ENCODE measurements around the gene MAP3K12. TPM values are rescaled to one million over a fixed set of nuclear protein-coding genes. Genes with fewer than 3 reads are reported as not detected.

The MAP3K12 gene
- polyA plus RNA-seq, 1 donor from 2014 or later, result 82.0 TPM

DNA sequence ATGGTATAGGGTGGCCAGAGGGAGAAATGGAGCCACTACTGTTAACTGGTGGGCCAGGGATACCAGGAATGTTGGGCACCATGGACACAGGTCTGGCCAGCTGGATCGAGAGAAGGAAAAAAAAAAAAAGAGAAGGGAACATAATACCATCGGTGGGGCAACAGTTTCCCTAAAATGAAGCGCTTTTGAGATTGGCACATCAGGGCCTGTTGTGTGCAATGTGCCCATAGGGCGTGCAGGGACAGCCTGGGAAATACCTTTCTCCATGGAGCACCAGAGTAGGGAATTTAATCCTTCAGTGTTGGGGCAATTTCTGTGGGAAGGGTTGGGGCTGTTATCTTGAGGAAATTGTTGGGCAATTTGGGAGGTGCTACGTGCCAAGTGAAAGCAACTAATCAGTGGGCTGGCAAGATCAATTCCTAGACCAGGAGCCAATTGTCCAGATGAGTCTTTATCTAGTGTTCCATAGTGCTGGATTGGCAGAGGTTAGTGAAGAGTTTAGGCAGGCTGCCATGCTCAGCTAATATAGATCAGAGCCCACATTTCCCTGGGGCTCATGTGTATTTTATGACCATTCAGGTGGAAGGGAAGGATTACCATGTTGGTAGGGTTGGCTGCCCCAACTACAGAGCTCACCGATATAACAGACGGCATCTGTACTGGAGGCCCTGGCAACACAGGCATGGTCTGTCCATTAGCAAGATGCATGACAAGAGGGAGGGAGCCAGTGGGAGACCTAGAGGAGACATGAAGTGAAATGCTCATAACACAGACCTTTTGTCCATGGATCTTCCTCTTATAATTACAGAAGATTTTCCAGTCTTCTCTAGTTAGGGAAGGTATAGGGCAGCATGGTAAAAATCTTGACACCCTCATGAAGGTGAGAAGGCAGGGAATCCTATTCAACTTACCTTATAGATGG lies 33.5 kb upstream of the MAP3K12 start:
- no peaks in the 10 kb centered on the region for H3F3A ChIP-seq (ENCODE audit: insufficient read depth, low read length, poor library complexity, severe bottlenecking)
- H3K27ac ChIP-seq (ENCODE audit: low read length), result no peak overlapping the region
- no peak overlapping the region for H3K9ac ChIP-seq (ENCODE audit: low read length)
- H3K9me2 ChIP-seq (ENCODE audit: insufficient read depth, low read length), result no peaks in the 10 kb centered on the region
- H3K4me2 ChIP-seq (ENCODE audit: low read length), result no peak overlapping the region
- H3K4me3 ChIP-seq (ENCODE audit: low read length), result no peak overlapping the region
- no peak for TF ChIP-seq EZH2 (IDR thresholded peaks at IDR 0.05; ENCODE audit: borderline replicate concordance, insufficient read depth, low read length, poor library complexity, severe bottlenecking)
- TF ChIP-seq EP300 (conservative IDR thresholded peaks at IDR 0.05; ENCODE audit: poor library complexity, severe bottlenecking), result no peak
- no peak for TF ChIP-seq MXI1 (conservative IDR thresholded peaks at IDR 0.05; ENCODE audit: poor library complexity, severe bottlenecking)
- TF ChIP-seq RAD21 (conservative IDR thresholded peaks at IDR 0.05), result no peak
- no peak for TF ChIP-seq SMC3 (conservative IDR thresholded peaks at IDR 0.05; ENCODE audit: poor library complexity)
- no peak for TF ChIP-seq TAF1 (IDR thresholded peaks at IDR 0.05; ENCODE audit: low read depth)
- TF ChIP-seq, protein P1, sequence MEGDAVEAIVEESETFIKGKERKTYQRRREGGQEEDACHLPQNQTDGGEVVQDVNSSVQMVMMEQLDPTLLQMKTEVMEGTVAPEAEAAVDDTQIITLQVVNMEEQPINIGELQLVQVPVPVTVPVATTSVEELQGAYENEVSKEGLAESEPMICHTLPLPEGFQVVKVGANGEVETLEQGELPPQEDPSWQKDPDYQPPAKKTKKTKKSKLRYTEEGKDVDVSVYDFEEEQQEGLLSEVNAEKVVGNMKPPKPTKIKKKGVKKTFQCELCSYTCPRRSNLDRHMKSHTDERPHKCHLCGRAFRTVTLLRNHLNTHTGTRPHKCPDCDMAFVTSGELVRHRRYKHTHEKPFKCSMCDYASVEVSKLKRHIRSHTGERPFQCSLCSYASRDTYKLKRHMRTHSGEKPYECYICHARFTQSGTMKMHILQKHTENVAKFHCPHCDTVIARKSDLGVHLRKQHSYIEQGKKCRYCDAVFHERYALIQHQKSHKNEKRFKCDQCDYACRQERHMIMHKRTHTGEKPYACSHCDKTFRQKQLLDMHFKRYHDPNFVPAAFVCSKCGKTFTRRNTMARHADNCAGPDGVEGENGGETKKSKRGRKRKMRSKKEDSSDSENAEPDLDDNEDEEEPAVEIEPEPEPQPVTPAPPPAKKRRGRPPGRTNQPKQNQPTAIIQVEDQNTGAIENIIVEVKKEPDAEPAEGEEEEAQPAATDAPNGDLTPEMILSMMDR (IDR thresholded peaks at IDR 0.05; ENCODE audit: poor library complexity, severe bottlenecking), result no peak
- H2AFZ ChIP-seq (ENCODE audit: low read depth, low read length), result no peak overlapping the region
- peaks cover 6% of the 10 kb centered on the region for H3K36me3 ChIP-seq (ENCODE audit: insufficient read depth, low read length)
- H3K27me3 ChIP-seq (ENCODE audit: insufficient read depth, low read depth, low read length), result no peaks in the 10 kb centered on the region
- H4K20me1 ChIP-seq (ENCODE audit: insufficient read depth), result no peaks in the 10 kb centered on the region
- no peaks in the 10 kb centered on the region for H3K9me3 ChIP-seq (ENCODE audit: low read length)
- no peaks in the 10 kb centered on the region for H3K79me2 ChIP-seq (replicated peaks; ENCODE audit: insufficient read depth, low read length)

DNA sequence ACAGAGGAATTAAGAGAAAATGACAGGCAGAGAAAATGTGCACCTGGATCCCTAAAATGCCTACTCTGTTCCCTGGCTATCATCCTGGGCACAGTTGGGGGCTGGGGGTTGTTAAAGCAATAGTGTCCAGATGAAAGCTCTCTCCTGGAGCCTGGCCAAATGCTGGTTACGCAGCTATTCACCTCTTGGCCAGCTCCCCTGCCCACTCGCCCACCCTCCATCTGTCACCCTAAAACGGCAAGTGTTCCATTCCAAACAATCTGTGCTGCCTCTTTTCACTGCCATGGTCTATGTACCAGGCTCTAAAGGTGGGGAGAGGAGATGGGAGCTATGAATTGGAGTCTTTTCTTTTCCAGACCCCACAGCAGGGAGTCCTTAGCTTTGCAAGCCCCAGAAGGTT lies 32.8 kb upstream of the MAP3K12 start:
- no peaks in the 10 kb centered on the region for H4K20me1 ChIP-seq (ENCODE audit: insufficient read depth)
- H3K27ac ChIP-seq (ENCODE audit: low read length), result no peak overlapping the region
- H3K9ac ChIP-seq (ENCODE audit: low read length), result no peak overlapping the region
- peaks cover 6% of the 10 kb centered on the region for H3K36me3 ChIP-seq (ENCODE audit: insufficient read depth, low read length)
- H3K9me3 ChIP-seq (ENCODE audit: low read length), result no peaks in the 10 kb centered on the region
- no peak for TF ChIP-seq EP300 (conservative IDR thresholded peaks at IDR 0.05; ENCODE audit: poor library complexity, severe bottlenecking)
- no peak for TF ChIP-seq TAF1 (IDR thresholded peaks at IDR 0.05; ENCODE audit: low read depth)
- no peak for TF ChIP-seq POLR2AphosphoS5 (IDR thresholded peaks at IDR 0.05)
- TF ChIP-seq SMC3 (conservative IDR thresholded peaks at IDR 0.05; ENCODE audit: poor library complexity), result no peak
- no peak for TF ChIP-seq EZH2 (IDR thresholded peaks at IDR 0.05; ENCODE audit: borderline replicate concordance, insufficient read depth, low read length, poor library complexity, severe bottlenecking)
- TF ChIP-seq, protein P1 (IDR thresholded peaks at IDR 0.05; ENCODE audit: poor library complexity, severe bottlenecking), result no peak
- no peak for TF ChIP-seq MXI1 (conservative IDR thresholded peaks at IDR 0.05; ENCODE audit: poor library complexity, severe bottlenecking)
- TF ChIP-seq RAD21 (conservative IDR thresholded peaks at IDR 0.05), result no peak
- TF ChIP-seq, protein P2, sequence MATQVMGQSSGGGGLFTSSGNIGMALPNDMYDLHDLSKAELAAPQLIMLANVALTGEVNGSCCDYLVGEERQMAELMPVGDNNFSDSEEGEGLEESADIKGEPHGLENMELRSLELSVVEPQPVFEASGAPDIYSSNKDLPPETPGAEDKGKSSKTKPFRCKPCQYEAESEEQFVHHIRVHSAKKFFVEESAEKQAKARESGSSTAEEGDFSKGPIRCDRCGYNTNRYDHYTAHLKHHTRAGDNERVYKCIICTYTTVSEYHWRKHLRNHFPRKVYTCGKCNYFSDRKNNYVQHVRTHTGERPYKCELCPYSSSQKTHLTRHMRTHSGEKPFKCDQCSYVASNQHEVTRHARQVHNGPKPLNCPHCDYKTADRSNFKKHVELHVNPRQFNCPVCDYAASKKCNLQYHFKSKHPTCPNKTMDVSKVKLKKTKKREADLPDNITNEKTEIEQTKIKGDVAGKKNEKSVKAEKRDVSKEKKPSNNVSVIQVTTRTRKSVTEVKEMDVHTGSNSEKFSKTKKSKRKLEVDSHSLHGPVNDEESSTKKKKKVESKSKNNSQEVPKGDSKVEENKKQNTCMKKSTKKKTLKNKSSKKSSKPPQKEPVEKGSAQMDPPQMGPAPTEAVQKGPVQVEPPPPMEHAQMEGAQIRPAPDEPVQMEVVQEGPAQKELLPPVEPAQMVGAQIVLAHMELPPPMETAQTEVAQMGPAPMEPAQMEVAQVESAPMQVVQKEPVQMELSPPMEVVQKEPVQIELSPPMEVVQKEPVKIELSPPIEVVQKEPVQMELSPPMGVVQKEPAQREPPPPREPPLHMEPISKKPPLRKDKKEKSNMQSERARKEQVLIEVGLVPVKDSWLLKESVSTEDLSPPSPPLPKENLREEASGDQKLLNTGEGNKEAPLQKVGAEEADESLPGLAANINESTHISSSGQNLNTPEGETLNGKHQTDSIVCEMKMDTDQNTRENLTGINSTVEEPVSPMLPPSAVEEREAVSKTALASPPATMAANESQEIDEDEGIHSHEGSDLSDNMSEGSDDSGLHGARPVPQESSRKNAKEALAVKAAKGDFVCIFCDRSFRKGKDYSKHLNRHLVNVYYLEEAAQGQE (IDR thresholded peaks at IDR 0.05; ENCODE audit: borderline replicate concordance), result no peak
- H3K27me3 ChIP-seq (ENCODE audit: insufficient read depth, low read depth, low read length), result no peaks in the 10 kb centered on the region
- H3K79me2 ChIP-seq (replicated peaks; ENCODE audit: insufficient read depth, low read length), result no peaks in the 10 kb centered on the region
- H2AFZ ChIP-seq (ENCODE audit: low read depth, low read length), result no peak overlapping the region
- H3K4me3 ChIP-seq (ENCODE audit: low read length), result no peak overlapping the region
- H3F3A ChIP-seq (ENCODE audit: insufficient read depth, low read length, poor library complexity, severe bottlenecking), result no peaks in the 10 kb centered on the region
- H3K9me2 ChIP-seq (ENCODE audit: insufficient read depth, low read length), result no peaks in the 10 kb centered on the region
- no peak overlapping the region for H3K4me2 ChIP-seq (ENCODE audit: low read length)

Data from neural cell (in vitro differentiated cells).